ENCODE measurements around the gene MRPL55.

MRPL55 gene

GRCh38 chr1:228084325-228084724 is 24.8 kb downstream of the MRPL55 start:
- no peak for DNase-seq (ENCODE audit: low read depth)

DNA sequence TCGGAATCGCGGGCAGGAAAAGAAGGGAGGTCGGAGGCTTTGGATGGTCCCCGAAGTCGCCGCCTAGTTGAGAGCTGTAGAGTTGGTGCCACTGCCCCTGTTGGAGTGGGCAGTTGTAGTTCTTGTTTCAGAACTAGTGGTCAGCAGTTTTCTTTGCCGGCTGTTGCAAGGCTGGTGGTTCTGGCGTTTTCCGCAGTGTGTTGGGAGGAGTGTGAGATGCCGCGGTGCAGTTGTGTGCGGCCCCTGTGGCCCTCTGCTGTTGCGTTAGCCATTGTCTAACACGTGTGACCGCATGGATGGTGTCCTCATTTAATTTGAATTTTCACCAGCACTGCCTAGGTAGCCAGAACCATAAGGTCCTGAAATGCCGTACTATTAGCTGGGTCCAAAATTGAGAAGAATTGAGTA is 25.2 kb downstream of the MRPL55 start:
- no peak for DNase-seq (ENCODE audit: low read depth)

GRCh38 chr1:228082918-228083870 is 25.9 kb downstream of the MRPL55 start:
- no peak for DNase-seq (ENCODE audit: low read depth)

DNA sequence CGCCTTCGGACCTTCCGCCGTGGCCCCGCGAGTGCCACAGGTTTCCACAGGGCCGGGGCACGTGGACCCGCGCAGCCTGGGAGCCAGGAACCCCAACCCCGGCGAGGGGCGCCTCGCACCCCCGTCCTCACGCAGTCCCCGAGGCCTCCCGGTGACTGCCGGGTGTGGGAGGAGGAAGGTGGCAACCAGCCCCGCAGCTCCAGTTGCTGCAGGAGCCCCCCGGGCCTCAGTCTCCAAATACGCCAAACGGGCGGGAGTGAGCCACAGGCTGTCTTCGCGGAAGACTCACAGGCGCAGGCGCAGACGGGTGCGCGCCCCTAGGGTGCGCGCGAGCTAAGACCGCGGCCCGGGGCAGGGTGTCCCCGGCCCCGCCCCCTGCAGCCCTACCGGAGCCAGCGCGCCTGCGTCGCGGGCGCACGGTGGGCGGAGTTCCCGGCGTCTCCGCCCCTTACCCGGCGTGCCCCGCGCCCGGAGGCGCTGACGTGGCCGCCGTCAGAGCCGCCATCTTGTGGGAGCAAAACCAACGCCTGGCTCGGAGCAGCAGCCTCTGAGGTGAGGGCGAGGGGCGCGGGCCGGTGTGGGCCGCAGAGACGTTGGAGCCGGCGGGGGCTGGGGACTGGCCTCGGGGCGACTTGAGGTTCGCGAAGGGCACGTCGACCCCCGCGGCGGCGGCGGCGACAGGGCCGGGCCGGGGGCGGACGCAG is 26.7 kb downstream of the MRPL55 start, which contains the start of gene ARF1:
Gene ARF1, plus strand, starts transcription at position 495 of the 704 bp plus-strand sequence. CDS start 14,407 bp downstream, outside the sequence.
- DNase-seq (ENCODE audit: low read depth) = peak; percentile 93

GRCh38 chr1:228081578-228082213 is 27.4 kb downstream of the MRPL55 start:
- DNase-seq (ENCODE audit: low read depth) = no peak

DNA sequence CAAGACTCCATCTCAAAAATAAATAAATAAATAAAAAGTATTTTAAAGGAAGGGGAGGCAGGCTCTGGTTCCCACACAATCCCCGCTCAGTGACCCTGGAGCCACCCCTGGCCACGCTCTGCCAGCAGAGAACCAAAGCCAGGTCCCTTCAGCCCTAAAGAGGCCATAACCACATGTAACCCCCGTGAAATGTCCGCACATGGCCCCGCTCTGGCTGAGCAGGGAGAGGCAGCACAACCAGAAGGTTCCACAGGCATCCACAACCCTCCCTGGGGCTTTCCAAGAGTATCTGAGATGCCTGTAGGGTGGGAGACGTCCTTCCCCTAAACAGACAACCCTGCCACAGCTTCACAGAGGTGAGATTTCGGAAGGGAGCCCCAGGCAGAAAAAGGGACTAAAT is 28.0 kb downstream of the MRPL55 start:
- DNase-seq (ENCODE audit: low read depth) = no peak

GRCh38 chr1:228079601-228080263 is 29.4 kb downstream of the MRPL55 start:
- DNase-seq (ENCODE audit: low read depth) = no peak

GRCh38 chr1:228079013-228079412 is 30.1 kb downstream of the MRPL55 start:
- no peak for DNase-seq (ENCODE audit: low read depth)

DNA sequence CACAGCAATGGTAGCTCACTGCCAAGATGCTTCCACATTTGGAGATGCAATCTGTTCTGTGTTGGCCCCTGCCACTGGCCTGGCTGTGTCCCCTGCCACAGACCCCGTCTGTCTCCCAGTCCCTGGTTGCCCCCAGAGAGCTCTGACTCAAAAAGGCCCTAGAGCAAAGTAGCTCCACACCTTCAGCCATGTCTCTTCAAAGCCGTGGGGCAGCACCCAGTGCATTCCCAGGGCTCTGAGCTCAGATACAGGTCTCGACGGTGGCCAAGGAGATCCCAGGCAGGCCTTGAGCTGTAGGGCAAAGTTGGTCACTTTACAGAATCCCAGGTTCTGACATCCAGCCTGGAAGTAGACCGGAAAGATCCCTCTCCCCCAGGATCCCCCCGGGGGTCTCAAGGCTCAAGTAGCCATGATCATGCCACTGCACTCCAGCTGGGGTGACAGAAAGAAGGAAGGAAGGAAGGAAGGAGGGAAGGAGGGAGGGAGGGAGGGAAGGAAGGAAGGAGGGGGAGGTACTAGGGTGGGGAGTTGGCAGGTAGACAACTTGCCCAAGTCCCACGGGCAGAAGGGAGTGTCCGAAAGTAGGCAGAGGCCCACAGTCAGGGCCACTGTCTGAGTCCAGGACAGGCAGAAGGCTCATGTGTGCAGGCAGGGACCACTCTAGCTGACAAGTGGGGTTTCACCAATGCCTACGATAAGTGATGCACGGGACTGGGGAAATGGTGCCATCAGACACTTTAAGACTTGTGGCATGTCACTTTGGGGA is 31.4 kb downstream of the MRPL55 start:
- DNase-seq (ENCODE audit: low read depth) = no peak

DNA sequence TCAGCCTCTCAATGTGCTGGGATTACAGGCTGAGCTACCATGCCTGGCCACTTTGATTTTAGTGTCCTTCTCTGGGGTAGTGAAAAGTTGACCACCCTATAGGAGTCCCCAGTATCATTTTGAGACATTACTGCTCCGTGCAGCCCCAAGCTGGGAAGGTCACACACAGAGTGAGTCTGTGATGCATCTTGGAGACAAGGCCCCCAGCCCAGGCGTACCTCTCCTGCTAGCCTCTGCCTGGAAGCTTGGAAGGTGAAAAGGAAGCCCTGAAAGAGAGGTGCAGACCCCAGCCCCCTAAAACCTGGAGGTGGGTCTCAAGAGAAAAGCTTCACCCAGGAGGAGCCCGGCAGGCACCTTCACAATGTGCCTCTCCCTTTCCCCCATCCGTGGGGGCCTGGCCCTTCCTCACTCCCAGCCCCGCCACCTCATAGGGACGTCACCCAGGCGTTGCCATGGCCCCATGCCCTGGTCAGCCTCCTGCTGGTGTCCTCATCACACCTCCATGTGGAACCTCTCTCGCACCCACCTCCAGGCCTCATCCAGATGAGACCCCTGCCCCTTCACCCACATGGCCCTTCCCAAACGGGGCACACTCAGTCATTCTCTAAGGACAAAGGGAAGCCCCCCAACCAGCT is 32.2 kb downstream of the MRPL55 start:
- DNase-seq (ENCODE audit: low read depth) = no peak

DNA sequence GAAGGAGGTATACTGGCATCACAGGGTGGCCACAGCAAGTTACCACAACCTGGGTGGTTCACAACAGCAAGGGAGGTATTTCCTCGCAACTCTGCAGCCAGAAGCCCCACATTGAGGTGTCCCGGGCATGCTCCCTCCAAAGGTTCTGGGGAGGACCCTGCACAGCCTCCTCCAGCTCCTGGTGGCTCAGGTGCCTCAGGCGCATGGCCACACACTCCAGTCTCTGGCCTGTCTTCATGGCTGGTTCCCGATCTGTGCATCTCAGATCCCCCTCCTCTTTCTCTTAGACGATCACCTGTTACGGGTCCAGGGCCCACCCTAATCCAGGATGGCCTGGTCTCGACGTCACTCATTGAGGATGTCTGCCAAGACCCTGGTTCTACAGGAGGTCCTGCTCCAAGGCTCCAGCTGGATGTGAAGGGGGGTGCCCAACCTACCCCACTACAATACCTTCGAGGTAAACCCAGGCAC is 33.3 kb downstream of the MRPL55 start:
- no peak for DNase-seq (ENCODE audit: low read depth)

DNA sequence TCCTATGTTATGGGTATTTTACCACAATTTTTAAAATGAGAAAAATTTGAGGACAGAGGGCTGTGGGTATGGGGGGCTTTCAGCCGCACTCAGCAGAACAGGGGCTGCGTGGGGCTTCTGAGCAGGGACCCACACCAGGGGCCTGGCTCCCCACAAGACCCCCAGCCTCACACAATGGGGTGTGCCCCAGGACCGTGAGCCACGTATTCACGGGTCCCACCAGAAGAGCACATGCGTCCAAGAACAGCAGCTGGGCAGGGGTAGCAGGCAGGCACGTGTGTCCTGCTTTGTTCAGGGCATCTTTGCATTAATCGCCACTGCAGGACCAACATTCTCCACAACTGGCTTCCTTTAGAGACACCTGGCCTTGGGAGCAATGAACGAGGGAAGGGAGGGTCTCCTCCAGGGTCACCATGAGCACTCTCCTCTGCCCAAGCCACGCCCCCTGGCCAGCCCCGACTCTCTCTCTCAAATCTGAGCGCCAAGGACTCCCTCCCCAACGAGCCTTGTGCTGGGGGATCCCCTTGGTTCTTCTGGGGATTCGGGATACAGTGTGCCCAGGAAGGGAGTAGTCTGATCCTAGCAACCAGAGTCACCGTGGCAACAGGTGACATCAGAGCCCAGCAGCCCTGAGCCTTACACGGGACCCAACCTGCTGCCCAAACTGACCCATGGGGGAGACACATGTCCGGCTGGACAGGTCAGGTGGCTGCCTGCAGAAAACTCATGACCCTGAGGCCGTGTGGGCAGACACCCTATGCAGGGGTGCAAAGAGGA is 34.0 kb downstream of the MRPL55 start:
- no peak for DNase-seq (ENCODE audit: low read depth)

GRCh38 chr1:228073857-228074545 is 35.1 kb downstream of the MRPL55 start:
- no peak for DNase-seq (ENCODE audit: low read depth)

- no peak for DNase-seq (ENCODE audit: low read depth)
Measured at GRCh38 chr1:228073061-228073856, 35.8 kb downstream of the MRPL55 start.

GRCh38 chr1:228072658-228073043 is 36.4 kb downstream of the MRPL55 start:
- DNase-seq (ENCODE audit: low read depth) = no peak

DNA sequence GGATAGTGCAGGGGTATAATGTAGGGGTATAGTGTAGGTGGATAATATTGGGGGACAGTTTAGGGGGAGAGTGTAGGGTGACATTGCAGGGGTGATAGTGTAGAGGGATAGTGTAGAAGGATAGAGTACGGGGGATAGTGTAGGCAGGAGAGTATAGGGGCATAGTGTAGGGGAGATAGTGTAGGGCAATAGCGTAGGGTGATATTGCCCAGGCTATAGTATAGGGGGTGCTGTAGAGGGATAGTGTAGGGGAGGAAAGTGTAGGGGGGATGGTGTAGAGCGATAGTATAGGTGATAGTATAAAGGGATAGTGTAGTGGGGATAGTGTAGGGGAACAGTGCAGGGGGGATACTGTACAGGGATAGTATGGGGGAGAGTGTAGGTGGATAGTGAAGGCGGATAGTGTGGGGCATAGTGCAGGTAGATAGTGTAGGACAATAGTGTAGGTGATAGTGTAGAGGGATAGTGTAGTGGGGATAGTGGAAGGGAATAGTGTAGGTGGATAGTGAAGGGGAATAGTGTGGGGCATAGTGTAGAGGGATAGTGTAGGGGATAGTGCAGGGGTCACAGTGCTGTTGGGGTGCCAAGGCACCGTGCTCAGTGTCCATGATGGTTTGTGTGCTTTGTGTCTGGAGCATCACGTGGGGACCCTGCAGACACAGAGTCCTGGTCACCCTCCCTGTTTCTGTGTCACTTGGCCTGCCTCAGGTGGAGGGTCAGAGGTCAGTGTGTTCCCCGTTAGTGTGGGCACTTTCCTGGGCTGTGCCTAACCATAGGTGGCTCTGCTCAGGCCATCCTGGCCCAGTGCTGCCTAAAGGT is 37.1 kb downstream of the MRPL55 start:
- no peak for DNase-seq (ENCODE audit: low read depth)

DNA sequence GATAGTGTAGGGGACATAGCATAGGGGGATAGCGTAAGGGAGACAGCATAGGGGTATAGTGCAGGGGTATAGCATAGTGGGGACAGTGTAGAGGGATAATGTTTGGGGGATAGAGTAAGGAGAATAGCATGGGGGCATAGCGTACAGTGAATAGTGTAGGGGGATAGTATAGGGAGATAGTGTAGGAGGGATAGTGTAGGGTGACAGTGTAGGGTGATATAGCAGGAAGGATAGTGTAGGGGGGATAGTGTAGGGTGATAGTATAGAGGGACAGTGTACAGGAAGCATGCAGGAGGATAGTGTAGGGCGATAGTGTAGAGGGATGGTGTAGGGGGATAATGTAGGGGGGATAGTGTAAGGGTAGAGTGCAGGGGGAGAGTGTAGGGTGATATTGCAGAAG is 38.2 kb downstream of the MRPL55 start:
- DNase-seq (ENCODE audit: low read depth) = no peak

- no peak for DNase-seq (ENCODE audit: low read depth)
Measured at GRCh38 chr1:228070173-228070572, 38.9 kb downstream of the MRPL55 start.
